Mesendoderm (in vitro differentiated cells): Measurements from ENCODE around the gene COBL.
A peak's percentile ranks its signal among the peaks of the same experiment; 100 is the strongest.

Experiments used
- DNase-seq: peaks from one replicate; pipeline ENCODE4 v3.0.0; 2013
- H2AK5ac ChIP-seq: 2 replicates; pipeline ENCODE4 v1.6.1; 2013; ENCODE audit warnings: low read length, inconsistent platforms
- H2BK120ac ChIP-seq: 2 replicates; pipeline ENCODE4 v1.6.1; 2013; ENCODE audit warnings: low read depth, mild to moderate bottlenecking, low read length, moderate library complexity, mixed read lengths
- H2BK15ac ChIP-seq: replicated peaks from 2 replicates; pipeline ENCODE4 v1.6.1; 2013; ENCODE audit warnings: low read depth, mild to moderate bottlenecking, moderate library complexity
- H2BK5ac ChIP-seq: 2 replicates; pipeline ENCODE4 v1.6.1; 2013; ENCODE audit warnings: low read length, inconsistent platforms
- H3K18ac ChIP-seq: 2 replicates; pipeline ENCODE4 v1.6.1; 2013; ENCODE audit warnings: mild to moderate bottlenecking, low read length, mixed read lengths
- H3K23ac ChIP-seq: one replicate; pipeline ENCODE4 v1.6.1; 2013; ENCODE audit warnings: low read length
- H3K27ac ChIP-seq: 2 replicates; pipeline ENCODE4 v1.5.1; 2013; ENCODE audit warnings: low read depth, mild to moderate bottlenecking, inconsistent platforms, low read length, moderate library complexity
- H3K27me3 ChIP-seq: 2 replicates; pipeline ENCODE4 v1.6.1; 2013; ENCODE audit warnings: low read length, control low read depth, mild to moderate bottlenecking, inconsistent platforms; ENCODE audit not compliant: insufficient read depth, poor library complexity
- H3K36me3 ChIP-seq: 2 replicates; pipeline ENCODE4 v1.6.1; 2013; ENCODE audit warnings: low read length, inconsistent platforms; ENCODE audit not compliant: control insufficient read depth, insufficient read depth
- H3K4ac ChIP-seq: one replicate; pipeline ENCODE4 v1.6.1; 2013; ENCODE audit warnings: low read depth, mild to moderate bottlenecking, low read length, moderate library complexity
- H3K4me1 ChIP-seq: 2 replicates; pipeline ENCODE4 v1.6.1; 2013; ENCODE audit warnings: low read depth, low read length, inconsistent platforms; ENCODE audit not compliant: control insufficient read depth
- H3K4me2 ChIP-seq: 2 replicates; pipeline ENCODE4 v1.6.1; 2013; ENCODE audit warnings: low read length
- H3K4me3 ChIP-seq: 2 replicates; pipeline ENCODE4 v1.5.1; 2013; ENCODE audit warnings: mild to moderate bottlenecking, low read length
- H3K56ac ChIP-seq: one replicate; pipeline ENCODE4 v1.6.1; 2013; ENCODE audit warnings: low read length
- H3K79me1 ChIP-seq: 2 replicates; pipeline ENCODE4 v1.6.1; 2013; ENCODE audit warnings: low read length, inconsistent platforms
- H3K79me2 ChIP-seq: 2 replicates; pipeline ENCODE4 v1.6.1; 2013; ENCODE audit warnings: mild to moderate bottlenecking, low read length; ENCODE audit not compliant: control insufficient read depth, insufficient read depth
- H3K9ac ChIP-seq: 2 replicates; pipeline ENCODE4 v1.6.1; 2013; ENCODE audit warnings: low read length, inconsistent platforms
- H4K5ac ChIP-seq: one replicate; pipeline ENCODE4 v1.6.1; 2013; ENCODE audit warnings: low read length
- H4K8ac ChIP-seq: one replicate; pipeline ENCODE4 v1.6.1; 2013; ENCODE audit warnings: low read depth, mild to moderate bottlenecking, control low read depth, low read length, moderate library complexity
- WGBS: extraction: QIAGEN DNeasy Blood & Tissue Kit; methylation state at CpG from one replicate; pipeline ENCODE4 v1.1.7; 2013; ENCODE audit warnings: low lambda C conversion rate, missing lambda C conversion rate; ENCODE audit not compliant: insufficient coverage; ENCODE audit errors: extremely low coverage; 5-methylcytosine and 5-hydroxymethylcytosine counted together

COBL gene

GRCh38 chr7:51256916-51257315 lies 59.7 kb downstream of the COBL start:
- Histone ChIP-seq H3K36me3 (no peaks in the 10 kb centered on the region), H2BK5ac (no peak overlapping the region), H3K4me1 (no peaks in the 10 kb centered on the region), H3K9ac (no peak overlapping the region), H3K4ac (no peak overlapping the region), H2BK120ac (no peak overlapping the region), H4K8ac (no peak overlapping the region), H4K5ac (no peak overlapping the region), H3K79me1 (no peaks in the 10 kb centered on the region), H3K23ac (no peak overlapping the region), H3K18ac (no peak overlapping the region), H3K27ac (no peak overlapping the region), H2AK5ac (no peak overlapping the region), H3K4me2 (no peak overlapping the region), H3K56ac (no peak overlapping the region), H2BK15ac (no peak overlapping the region), H3K27me3 (no peaks in the 10 kb centered on the region), H3K4me3 (no peak overlapping the region), H3K79me2 (no peaks in the 10 kb centered on the region)
- DNase-seq: no peak
- no CpG with 5 or more reads among the region's 4 CpGs for WGBS

GRCh38 chr7:51256209-51256781 lies 60.3 kb downstream of the COBL start:
- H3K4me1 ChIP-seq: no peaks in the 10 kb centered on the region
- H3K56ac ChIP-seq: no peak overlapping the region
- no peak overlapping the region for H2BK120ac ChIP-seq
- H3K79me2 ChIP-seq: no peaks in the 10 kb centered on the region
- no peak overlapping the region for H2BK5ac ChIP-seq
- H3K27ac ChIP-seq: no peak overlapping the region
- no peak overlapping the region for H3K18ac ChIP-seq
- H2BK15ac ChIP-seq: no peak overlapping the region
- H3K23ac ChIP-seq: peak overlapping the region; percentile 81
- no peaks in the 10 kb centered on the region for H3K27me3 ChIP-seq
- H3K4me3 ChIP-seq: no peak overlapping the region
- H4K5ac ChIP-seq: no peak overlapping the region
- H3K36me3 ChIP-seq: no peaks in the 10 kb centered on the region
- no peak overlapping the region for H2AK5ac ChIP-seq
- no peak overlapping the region for H4K8ac ChIP-seq
- H3K4ac ChIP-seq: no peak overlapping the region
- no peaks in the 10 kb centered on the region for H3K79me1 ChIP-seq
- WGBS: no CpG with 5 or more reads among the region's 10 CpGs
- DNase-seq: no peak
- H3K4me2 ChIP-seq: no peak overlapping the region
- H3K9ac ChIP-seq: no peak overlapping the region

GRCh38 chr7:51255536-51256208 lies 60.9 kb downstream of the COBL start:
- no peak overlapping the region for H3K56ac ChIP-seq
- H4K8ac ChIP-seq: no peak overlapping the region
- no peak overlapping the region for H2AK5ac ChIP-seq
- no peak overlapping the region for H3K23ac ChIP-seq
- no peaks in the 10 kb centered on the region for H3K79me2 ChIP-seq
- no peaks in the 10 kb centered on the region for H3K79me1 ChIP-seq
- no peak overlapping the region for H3K18ac ChIP-seq
- no peak overlapping the region for H2BK120ac ChIP-seq
- H3K4ac ChIP-seq: no peak overlapping the region
- no CpG with 5 or more reads among the region's 11 CpGs for WGBS
- no peak overlapping the region for H2BK5ac ChIP-seq
- no peak overlapping the region for H3K27ac ChIP-seq
- no peak overlapping the region for H2BK15ac ChIP-seq
- no peaks in the 10 kb centered on the region for H3K27me3 ChIP-seq
- H4K5ac ChIP-seq: no peak overlapping the region
- H3K4me1 ChIP-seq: no peaks in the 10 kb centered on the region
- no peak overlapping the region for H3K9ac ChIP-seq
- H3K4me2 ChIP-seq: no peak overlapping the region
- DNase-seq: peak; percentile 75
- H3K36me3 ChIP-seq: no peaks in the 10 kb centered on the region
- no peak overlapping the region for H3K4me3 ChIP-seq

- no peaks in the 10 kb centered on the region for H3K27me3 ChIP-seq
- H3K79me1 ChIP-seq: no peaks in the 10 kb centered on the region
- no CpG with 5 or more reads among the region's 3 CpGs for WGBS
- no peaks in the 10 kb centered on the region for H3K4me1 ChIP-seq
- H4K5ac ChIP-seq: no peak overlapping the region
- H2BK5ac ChIP-seq: no peak overlapping the region
- no peak for DNase-seq
- no peak overlapping the region for H2BK120ac ChIP-seq
- H3K4me3 ChIP-seq: no peak overlapping the region
- no peak overlapping the region for H3K9ac ChIP-seq
- H3K79me2 ChIP-seq: no peaks in the 10 kb centered on the region
- no peak overlapping the region for H2BK15ac ChIP-seq
- no peak overlapping the region for H4K8ac ChIP-seq
- H3K23ac ChIP-seq: no peak overlapping the region
- no peak overlapping the region for H2AK5ac ChIP-seq
- H3K27ac ChIP-seq: no peak overlapping the region
- no peak overlapping the region for H3K18ac ChIP-seq
- no peak overlapping the region for H3K4ac ChIP-seq
- no peak overlapping the region for H3K56ac ChIP-seq
- no peaks in the 10 kb centered on the region for H3K36me3 ChIP-seq
- no peak overlapping the region for H3K4me2 ChIP-seq
Observed at GRCh38 chr7:51255036-51255435, 61.6 kb downstream of the COBL start.

GRCh38 chr7:51253157-51253556 lies 63.5 kb downstream of the COBL start:
- H2BK15ac ChIP-seq: no peak overlapping the region
- H2BK120ac ChIP-seq: no peak overlapping the region
- H3K56ac ChIP-seq: no peak overlapping the region
- no peak overlapping the region for H3K27ac ChIP-seq
- H2BK5ac ChIP-seq: no peak overlapping the region
- no peaks in the 10 kb centered on the region for H3K27me3 ChIP-seq
- DNase-seq: no peak
- no peak overlapping the region for H3K18ac ChIP-seq
- H4K8ac ChIP-seq: no peak overlapping the region
- no peak overlapping the region for H3K4me2 ChIP-seq
- H3K23ac ChIP-seq: no peak overlapping the region
- no peaks in the 10 kb centered on the region for H3K79me1 ChIP-seq
- WGBS: no CpG with 5 or more reads among the region's 3 CpGs
- H3K4me1 ChIP-seq: no peaks in the 10 kb centered on the region
- H3K79me2 ChIP-seq: no peaks in the 10 kb centered on the region
- H4K5ac ChIP-seq: no peak overlapping the region
- H3K4me3 ChIP-seq: no peak overlapping the region
- H3K36me3 ChIP-seq: no peaks in the 10 kb centered on the region
- no peak overlapping the region for H3K9ac ChIP-seq
- H2AK5ac ChIP-seq: no peak overlapping the region
- H3K4ac ChIP-seq: no peak overlapping the region

GRCh38 chr7:51251290-51251689 lies 65.3 kb downstream of the COBL start:
- H4K5ac ChIP-seq: no peak overlapping the region
- no peak for DNase-seq

More at GRCh38 chr7:51251290-51251689, 65.3 kb downstream of the COBL start:
- H3K79me1 ChIP-seq: no peaks in the 10 kb centered on the region
- no peak overlapping the region for H3K23ac ChIP-seq
- no CpG with 5 or more reads among the region's 4 CpGs for WGBS
- no peak overlapping the region for H3K4me3 ChIP-seq
- H3K27me3 ChIP-seq: no peaks in the 10 kb centered on the region
- no peaks in the 10 kb centered on the region for H3K79me2 ChIP-seq
- H3K56ac ChIP-seq: no peak overlapping the region
- H2BK120ac ChIP-seq: no peak overlapping the region
- no peak overlapping the region for H3K4me2 ChIP-seq
- H2BK5ac ChIP-seq: no peak overlapping the region
- no peak overlapping the region for H3K18ac ChIP-seq
- no peak overlapping the region for H3K4ac ChIP-seq
- H3K27ac ChIP-seq: no peak overlapping the region
- H3K4me1 ChIP-seq: no peaks in the 10 kb centered on the region
- H2AK5ac ChIP-seq: no peak overlapping the region
- H3K9ac ChIP-seq: no peak overlapping the region
- no peak overlapping the region for H2BK15ac ChIP-seq
- no peak overlapping the region for H4K8ac ChIP-seq
- H3K36me3 ChIP-seq: no peaks in the 10 kb centered on the region
